MM.1S (cell line): Measurements from ENCODE around the gene NTM.

ENCODE experiments used
- DNase-seq: peaks from one replicate; pipeline ENCODE4 v3.0.0-alpha.2; 2015
- H2AFZ ChIP-seq: fragments of 300-600 bp; sonication (generic); 2 replicates; pipeline ENCODE4 v1.6.0; 2016; ENCODE audit warnings: antibody characterized with exemption, low read length
- H3F3A ChIP-seq: fragments of 300-600 bp; sonication (generic); 2 replicates; pipeline ENCODE4 v1.6.1; 2016; ENCODE audit warnings: mild to moderate bottlenecking, antibody characterized with exemption, low read length, moderate library complexity, mixed read lengths; ENCODE audit not compliant: insufficient read depth
- H3K27ac ChIP-seq: fragments of 300-600 bp; sonication (generic); 2 replicates; pipeline ENCODE4 v1.5.1; 2016; ENCODE audit warnings: mild to moderate bottlenecking, low read length
- H3K27me3 ChIP-seq: fragments of 300-600 bp; sonication (generic); replicated peaks from 2 replicates; pipeline ENCODE4 v1.6.0; 2016; ENCODE audit warnings: low read length; ENCODE audit not compliant: insufficient read depth
- H3K36me3 ChIP-seq: fragments of 300-600 bp; sonication (generic); replicated peaks from 2 replicates; pipeline ENCODE4 v1.6.1; 2016; ENCODE audit warnings: mild to moderate bottlenecking, low read length, mixed read lengths; ENCODE audit not compliant: insufficient read depth
- H3K4me1 ChIP-seq: fragments of 300-600 bp; sonication (generic); 2 replicates; pipeline ENCODE4 v1.6.1; 2016; ENCODE audit warnings: low read length, mixed read lengths
- H3K4me2 ChIP-seq: fragments of 300-600 bp; sonication (generic); 2 replicates; pipeline ENCODE4 v1.6.0; 2016; ENCODE audit warnings: low read depth, low read length
- H3K4me3 ChIP-seq: fragments of 300-600 bp; sonication (generic); 2 replicates; pipeline ENCODE4 v1.5.1; 2016; ENCODE audit warnings: low read length, mixed read lengths
- H3K79me2 ChIP-seq: fragments of 300-600 bp; sonication (generic); 2 replicates; pipeline ENCODE4 v1.6.1; 2016; ENCODE audit warnings: mixed run types, low read length, mixed read lengths
- H3K9ac ChIP-seq: fragments of 300-600 bp; sonication (generic); 2 replicates; pipeline ENCODE4 v1.6.1; 2016; ENCODE audit warnings: low read length, mixed read lengths
- H3K9me2 ChIP-seq: fragments of 300-600 bp; sonication (generic); replicated peaks from 2 replicates; pipeline ENCODE4 v1.6.1; 2016; ENCODE audit warnings: mild to moderate bottlenecking, low read length, mixed read lengths; ENCODE audit not compliant: insufficient read depth
- H3K9me3 ChIP-seq: fragments of 300-600 bp; sonication (generic); replicated peaks from 2 replicates; pipeline ENCODE4 v1.6.1; 2016; ENCODE audit warnings: mild to moderate bottlenecking, low read length, mixed read lengths; ENCODE audit not compliant: insufficient read depth
- H4K20me1 ChIP-seq: fragments of 300-600 bp; sonication (generic); 2 replicates; pipeline ENCODE4 v1.6.1; 2016; ENCODE audit warnings: mild to moderate bottlenecking, low read length, moderate library complexity, mixed read lengths; ENCODE audit not compliant: insufficient read depth
- EZH2 ChIP-seq: fragments of 300-600 bp; sonication (generic); optimal IDR thresholded peaks from 2 replicates; pipeline ENCODE3; 2017; ENCODE audit warnings: low read depth, mild to moderate bottlenecking, antibody characterized with exemption, low read length, mixed read lengths
- EZH2phosphoT487 ChIP-seq: fragments of 300-600 bp; sonication (generic); IDR thresholded peaks from 2 replicates; pipeline ENCODE4 v1.6.1; 2018; ENCODE audit warnings: antibody characterized with exemption, low read length
- TF ChIP-seq, protein P1 (sequence below): fragments of 300-600 bp; sonication (generic); IDR thresholded peaks from 2 replicates; pipeline ENCODE4 v1.5.1; 2016; ENCODE audit warnings: antibody characterized with exemption, low read length, mixed read lengths

Gene NTM

DNA sequence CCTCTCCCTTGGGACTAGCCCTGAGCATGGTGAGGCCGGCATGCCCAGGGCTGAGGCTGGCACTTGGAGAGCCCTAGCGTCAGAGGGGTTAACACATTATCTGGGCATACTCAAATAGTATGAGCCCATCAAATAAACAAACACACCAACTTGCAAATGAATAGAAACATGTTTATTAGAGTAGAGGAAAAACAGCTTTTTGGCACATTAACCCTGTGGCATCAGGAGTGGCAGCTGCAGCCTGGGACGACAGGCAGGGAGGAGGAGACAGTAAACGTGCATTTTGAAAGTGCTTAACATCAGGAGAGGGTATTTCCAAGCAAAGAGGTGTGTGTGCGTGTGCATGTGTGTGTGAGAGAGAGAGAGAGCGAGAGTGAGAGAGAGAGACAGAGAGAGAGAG, 684.9 kb downstream of the NTM start:
- TF ChIP-seq EZH2, result no peak
- TF ChIP-seq EZH2phosphoT487, result no peak
- TF ChIP-seq, protein P1, sequence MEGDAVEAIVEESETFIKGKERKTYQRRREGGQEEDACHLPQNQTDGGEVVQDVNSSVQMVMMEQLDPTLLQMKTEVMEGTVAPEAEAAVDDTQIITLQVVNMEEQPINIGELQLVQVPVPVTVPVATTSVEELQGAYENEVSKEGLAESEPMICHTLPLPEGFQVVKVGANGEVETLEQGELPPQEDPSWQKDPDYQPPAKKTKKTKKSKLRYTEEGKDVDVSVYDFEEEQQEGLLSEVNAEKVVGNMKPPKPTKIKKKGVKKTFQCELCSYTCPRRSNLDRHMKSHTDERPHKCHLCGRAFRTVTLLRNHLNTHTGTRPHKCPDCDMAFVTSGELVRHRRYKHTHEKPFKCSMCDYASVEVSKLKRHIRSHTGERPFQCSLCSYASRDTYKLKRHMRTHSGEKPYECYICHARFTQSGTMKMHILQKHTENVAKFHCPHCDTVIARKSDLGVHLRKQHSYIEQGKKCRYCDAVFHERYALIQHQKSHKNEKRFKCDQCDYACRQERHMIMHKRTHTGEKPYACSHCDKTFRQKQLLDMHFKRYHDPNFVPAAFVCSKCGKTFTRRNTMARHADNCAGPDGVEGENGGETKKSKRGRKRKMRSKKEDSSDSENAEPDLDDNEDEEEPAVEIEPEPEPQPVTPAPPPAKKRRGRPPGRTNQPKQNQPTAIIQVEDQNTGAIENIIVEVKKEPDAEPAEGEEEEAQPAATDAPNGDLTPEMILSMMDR, result no peak
- H3K9ac ChIP-seq, result no peak overlapping the region
- no peak overlapping the region for H3K4me2 ChIP-seq
- no peaks in the 10 kb centered on the region for H3K36me3 ChIP-seq
- no peak overlapping the region for H3K4me3 ChIP-seq
- no peaks in the 10 kb centered on the region for H3K9me2 ChIP-seq
- no peaks in the 10 kb centered on the region for H3K79me2 ChIP-seq
- H3F3A ChIP-seq, result no peaks in the 10 kb centered on the region
- no peaks in the 10 kb centered on the region for H3K27me3 ChIP-seq
- H3K4me1 ChIP-seq, result no peaks in the 10 kb centered on the region
- no peaks in the 10 kb centered on the region for H4K20me1 ChIP-seq
- no peak for DNase-seq
- H3K27ac ChIP-seq, result no peak overlapping the region
- H3K9me3 ChIP-seq, result no peaks in the 10 kb centered on the region
- no peak overlapping the region for H2AFZ ChIP-seq

DNA sequence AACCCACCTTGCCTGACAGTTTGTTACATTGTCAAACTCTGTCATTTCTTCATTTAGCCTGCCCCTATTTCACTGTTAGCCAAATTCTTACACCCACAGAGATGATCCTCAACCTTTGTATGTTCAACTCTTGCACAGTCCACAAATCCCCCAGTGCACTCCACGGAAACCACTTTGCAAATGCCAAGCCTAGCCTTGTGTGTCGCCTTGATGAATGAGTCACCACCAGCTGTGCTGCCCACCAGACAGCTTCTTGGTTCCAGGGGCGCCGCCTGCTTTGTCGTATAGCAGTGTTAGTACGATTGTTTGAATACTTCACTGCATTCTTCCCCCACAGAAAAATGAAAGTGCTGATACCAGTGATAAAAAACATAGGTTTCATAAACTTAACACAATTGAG, 686.3 kb downstream of the NTM start:
- no peak for TF ChIP-seq EZH2
- TF ChIP-seq EZH2phosphoT487, result no peak
- TF ChIP-seq, protein P1, result no peak
- no peak overlapping the region for H2AFZ ChIP-seq
- no peaks in the 10 kb centered on the region for H3K79me2 ChIP-seq
- no peaks in the 10 kb centered on the region for H3K36me3 ChIP-seq
- H3K4me2 ChIP-seq, result no peak overlapping the region
- no peak overlapping the region for H3K27ac ChIP-seq
- no peak overlapping the region for H3K4me3 ChIP-seq
- H3K9ac ChIP-seq, result no peak overlapping the region
- no peaks in the 10 kb centered on the region for H4K20me1 ChIP-seq
- H3F3A ChIP-seq, result no peaks in the 10 kb centered on the region
- no peak for DNase-seq
- 0 out of 2 replicates have a peak, but pooled peaks cover 3% of the 10 kb centered on the region for H3K4me1 ChIP-seq
- H3K9me3 ChIP-seq, result no peaks in the 10 kb centered on the region
- no peaks in the 10 kb centered on the region for H3K9me2 ChIP-seq
- H3K27me3 ChIP-seq, result no peaks in the 10 kb centered on the region

DNA sequence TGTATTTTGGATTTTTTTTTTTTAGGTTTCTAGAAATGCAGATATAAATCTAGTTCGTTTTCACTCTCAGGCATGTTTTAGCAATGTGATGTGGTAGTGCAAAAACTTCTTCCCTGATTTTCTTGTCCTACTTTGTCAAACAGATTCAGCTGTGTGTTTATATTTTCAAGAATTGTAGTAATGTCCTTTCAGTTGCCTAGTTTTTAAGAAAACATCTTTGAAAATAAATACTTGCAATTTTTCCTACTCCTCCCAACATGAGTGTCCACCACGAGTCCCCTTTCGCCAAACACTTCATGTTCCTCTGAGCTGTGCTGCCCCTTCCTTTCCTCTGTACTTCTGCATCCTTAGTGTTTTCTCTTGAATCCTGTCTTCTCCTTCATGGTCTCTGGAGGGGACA, 686.9 kb downstream of the NTM start:
- H2AFZ ChIP-seq, result no peak overlapping the region
- no peak overlapping the region for H3K9ac ChIP-seq
- no peaks in the 10 kb centered on the region for H3K27me3 ChIP-seq
- no peak for TF ChIP-seq EZH2phosphoT487
- TF ChIP-seq, protein P1, result no peak
- no peak for TF ChIP-seq EZH2
- H3K4me1 ChIP-seq, result peaks cover 9% of the 10 kb centered on the region
- H3K4me3 ChIP-seq, result no peak overlapping the region
- H3K27ac ChIP-seq, result no peak overlapping the region
- no peaks in the 10 kb centered on the region for H3K9me2 ChIP-seq
- no peaks in the 10 kb centered on the region for H3K79me2 ChIP-seq
- no peaks in the 10 kb centered on the region for H3K9me3 ChIP-seq
- H3K36me3 ChIP-seq, result no peaks in the 10 kb centered on the region
- no peaks in the 10 kb centered on the region for H3F3A ChIP-seq
- no peak overlapping the region for H3K4me2 ChIP-seq
- no peaks in the 10 kb centered on the region for H4K20me1 ChIP-seq
- DNase-seq, result no peak
